ENCODE data around the gene LTBP2.

Gene LTBP2

DNA sequence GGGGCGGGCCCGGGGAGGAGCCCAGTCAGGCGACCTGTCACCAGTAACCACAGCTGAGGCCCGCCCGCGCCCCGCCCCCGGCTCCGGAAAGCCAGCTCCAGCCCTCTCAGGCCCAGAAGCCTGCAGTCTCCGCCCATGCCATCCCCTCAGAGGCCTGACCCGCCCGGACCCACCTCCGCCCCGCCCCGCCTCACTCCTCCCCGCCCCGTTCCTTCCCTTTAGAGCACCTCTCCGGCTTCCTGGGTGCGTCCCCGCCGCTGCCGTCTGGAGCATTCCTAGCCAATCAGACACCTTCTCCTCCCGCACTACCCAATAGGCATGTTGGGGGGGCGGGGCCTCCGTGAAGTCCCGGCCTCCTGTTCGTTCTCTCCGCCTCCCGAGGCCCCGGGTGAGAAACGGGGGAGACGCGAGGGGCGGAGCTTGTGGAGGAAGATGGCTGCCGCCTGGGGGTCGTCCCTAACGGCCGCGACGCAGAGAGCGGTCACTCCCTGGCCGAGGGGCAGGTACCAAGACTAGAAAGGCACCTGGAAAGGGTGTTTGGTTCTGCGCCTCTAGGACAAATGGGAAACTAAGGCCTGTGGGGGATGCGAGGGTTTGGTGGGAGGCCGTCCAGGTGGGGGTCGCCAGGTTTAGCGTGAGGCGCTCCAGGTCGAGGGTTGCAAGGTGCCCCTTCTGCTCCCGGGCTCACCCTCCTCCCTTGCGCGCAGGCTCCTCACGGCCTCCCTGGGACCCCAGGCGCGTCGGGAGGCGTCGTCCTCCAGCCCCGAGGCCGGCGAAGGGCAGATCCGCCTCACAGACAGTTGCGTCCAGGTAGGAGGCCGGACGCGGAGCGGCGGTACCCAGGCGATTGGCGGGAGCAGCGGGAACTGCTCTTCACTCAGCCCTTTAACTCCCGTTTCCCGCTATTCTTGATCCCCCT, 118.4 kb downstream of the LTBP2 start, which contains the start of gene ISCA2 (continued):
- TF ChIP-seq, protein P1, sequence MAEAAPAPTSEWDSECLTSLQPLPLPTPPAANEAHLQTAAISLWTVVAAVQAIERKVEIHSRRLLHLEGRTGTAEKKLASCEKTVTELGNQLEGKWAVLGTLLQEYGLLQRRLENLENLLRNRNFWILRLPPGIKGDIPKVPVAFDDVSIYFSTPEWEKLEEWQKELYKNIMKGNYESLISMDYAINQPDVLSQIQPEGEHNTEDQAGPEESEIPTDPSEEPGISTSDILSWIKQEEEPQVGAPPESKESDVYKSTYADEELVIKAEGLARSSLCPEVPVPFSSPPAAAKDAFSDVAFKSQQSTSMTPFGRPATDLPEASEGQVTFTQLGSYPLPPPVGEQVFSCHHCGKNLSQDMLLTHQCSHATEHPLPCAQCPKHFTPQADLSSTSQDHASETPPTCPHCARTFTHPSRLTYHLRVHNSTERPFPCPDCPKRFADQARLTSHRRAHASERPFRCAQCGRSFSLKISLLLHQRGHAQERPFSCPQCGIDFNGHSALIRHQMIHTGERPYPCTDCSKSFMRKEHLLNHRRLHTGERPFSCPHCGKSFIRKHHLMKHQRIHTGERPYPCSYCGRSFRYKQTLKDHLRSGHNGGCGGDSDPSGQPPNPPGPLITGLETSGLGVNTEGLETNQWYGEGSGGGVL (tag by site-specific recombination; IDR thresholded peaks at IDR 0.05): peak; percentile 8; the same call in 1 of the 2 replicates
- TF ChIP-seq ZEB2 (tag by site-specific recombination; IDR thresholded peaks at IDR 0.05): peak; percentile 50
- TF ChIP-seq ZNF561 (tag by site-specific recombination; IDR thresholded peaks at IDR 0.05; ENCODE audit: borderline replicate concordance): peak; percentile 16; the same call in 1 of the 2 replicates
- TF ChIP-seq KLF8 (tag by site-specific recombination; IDR thresholded peaks at IDR 0.05): peak; percentile 41; the same call in 1 of the 2 replicates
- TF ChIP-seq ZNF335 (tag by site-specific recombination; conservative IDR thresholded peaks at IDR 0.05): peak; percentile 85
- TF ChIP-seq SP3 (tag by site-specific recombination; IDR thresholded peaks at IDR 0.05): peak; percentile 96
- TF ChIP-seq, protein P2, sequence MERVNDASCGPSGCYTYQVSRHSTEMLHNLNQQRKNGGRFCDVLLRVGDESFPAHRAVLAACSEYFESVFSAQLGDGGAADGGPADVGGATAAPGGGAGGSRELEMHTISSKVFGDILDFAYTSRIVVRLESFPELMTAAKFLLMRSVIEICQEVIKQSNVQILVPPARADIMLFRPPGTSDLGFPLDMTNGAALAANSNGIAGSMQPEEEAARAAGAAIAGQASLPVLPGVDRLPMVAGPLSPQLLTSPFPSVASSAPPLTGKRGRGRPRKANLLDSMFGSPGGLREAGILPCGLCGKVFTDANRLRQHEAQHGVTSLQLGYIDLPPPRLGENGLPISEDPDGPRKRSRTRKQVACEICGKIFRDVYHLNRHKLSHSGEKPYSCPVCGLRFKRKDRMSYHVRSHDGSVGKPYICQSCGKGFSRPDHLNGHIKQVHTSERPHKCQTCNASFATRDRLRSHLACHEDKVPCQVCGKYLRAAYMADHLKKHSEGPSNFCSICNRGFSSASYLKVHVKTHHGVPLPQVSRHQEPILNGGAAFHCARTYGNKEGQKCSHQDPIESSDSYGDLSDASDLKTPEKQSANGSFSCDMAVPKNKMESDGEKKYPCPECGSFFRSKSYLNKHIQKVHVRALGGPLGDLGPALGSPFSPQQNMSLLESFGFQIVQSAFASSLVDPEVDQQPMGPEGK (tag by site-specific recombination; IDR thresholded peaks at IDR 0.05): peak; percentile 24
- no peak for TF ChIP-seq HOXA7 (CRISPR knock-in tag; IDR thresholded peaks at IDR 0.05; ENCODE audit: borderline replicate concordance)
- peak; percentile 59 for TF ChIP-seq GLIS1 (tag by site-specific recombination; IDR thresholded peaks at IDR 0.05)
- peak; percentile 53; the same call in 1 of the 2 replicates for TF ChIP-seq ZNF600 (tag by site-specific recombination; IDR thresholded peaks at IDR 0.05)
- 0 out of 2 replicates have a peak, but pooled peaks have one; percentile 21 for TF ChIP-seq ZNF501 (tag by site-specific recombination; IDR thresholded peaks at IDR 0.05)
- TF ChIP-seq ZNF777 (tag by site-specific recombination; IDR thresholded peaks at IDR 0.05; ENCODE audit: borderline replicate concordance): peak; percentile 78; the same call in 1 of the 2 replicates
- TF ChIP-seq EGR2 (tag by site-specific recombination; IDR thresholded peaks at IDR 0.05; ENCODE audit: low read depth): 0 out of 2 replicates have a peak, but pooled peaks have one; percentile 9
- TF ChIP-seq, protein P3, sequence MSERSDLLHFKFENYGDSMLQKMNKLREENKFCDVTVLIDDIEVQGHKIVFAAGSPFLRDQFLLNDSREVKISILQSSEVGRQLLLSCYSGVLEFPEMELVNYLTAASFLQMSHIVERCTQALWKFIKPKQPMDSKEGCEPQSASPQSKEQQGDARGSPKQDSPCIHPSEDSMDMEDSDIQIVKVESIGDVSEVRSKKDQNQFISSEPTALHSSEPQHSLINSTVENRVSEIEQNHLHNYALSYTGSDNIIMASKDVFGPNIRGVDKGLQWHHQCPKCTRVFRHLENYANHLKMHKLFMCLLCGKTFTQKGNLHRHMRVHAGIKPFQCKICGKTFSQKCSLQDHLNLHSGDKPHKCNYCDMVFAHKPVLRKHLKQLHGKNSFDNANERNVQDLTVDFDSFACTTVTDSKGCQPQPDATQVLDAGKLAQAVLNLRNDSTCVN (tag by site-specific recombination; optimal IDR thresholded peaks at IDR 0.05): peak; percentile 13
- peak; percentile 68 for TF ChIP-seq ZFHX2 (tag by site-specific recombination; conservative IDR thresholded peaks at IDR 0.05)
- no peak for TF ChIP-seq ZNF223 (tag by site-specific recombination; IDR thresholded peaks at IDR 0.05)
- peak; percentile 23; the same call in 1 of the 2 replicates for TF ChIP-seq ZNF394 (tag by site-specific recombination; IDR thresholded peaks at IDR 0.05; ENCODE audit: borderline replicate concordance)
- TF ChIP-seq ZNF132 (tag by site-specific recombination; IDR thresholded peaks at IDR 0.05; ENCODE audit: borderline replicate concordance): no peak
- no peak for TF ChIP-seq ZNF544 (tag by site-specific recombination; IDR thresholded peaks at IDR 0.05)
- TF ChIP-seq SP7 (tag by site-specific recombination; IDR thresholded peaks at IDR 0.05): 0 out of 2 replicates have a peak, but pooled peaks have one; percentile 19
- TF ChIP-seq ZBTB20 (tag by site-specific recombination; IDR thresholded peaks at IDR 0.05): peak; percentile 41; the same call in 1 of the 2 replicates
- no peak for TF ChIP-seq ZNF239 (tag by site-specific recombination; IDR thresholded peaks at IDR 0.05)
- peak; percentile 59; the same call in 1 of the 2 replicates for TF ChIP-seq ZNF610 (tag by site-specific recombination; IDR thresholded peaks at IDR 0.05; ENCODE audit: borderline replicate concordance)
- TF ChIP-seq YY2 (tag by site-specific recombination; IDR thresholded peaks at IDR 0.05): peak; percentile 71
- TF ChIP-seq ZNF629 (tag by site-specific recombination; IDR thresholded peaks at IDR 0.05): 0 out of 2 replicates have a peak, but pooled peaks have one; percentile 30
- TF ChIP-seq, protein P4, sequence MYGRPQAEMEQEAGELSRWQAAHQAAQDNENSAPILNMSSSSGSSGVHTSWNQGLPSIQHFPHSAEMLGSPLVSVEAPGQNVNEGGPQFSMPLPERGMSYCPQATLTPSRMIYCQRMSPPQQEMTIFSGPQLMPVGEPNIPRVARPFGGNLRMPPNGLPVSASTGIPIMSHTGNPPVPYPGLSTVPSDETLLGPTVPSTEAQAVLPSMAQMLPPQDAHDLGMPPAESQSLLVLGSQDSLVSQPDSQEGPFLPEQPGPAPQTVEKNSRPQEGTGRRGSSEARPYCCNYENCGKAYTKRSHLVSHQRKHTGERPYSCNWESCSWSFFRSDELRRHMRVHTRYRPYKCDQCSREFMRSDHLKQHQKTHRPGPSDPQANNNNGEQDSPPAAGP (tag by site-specific recombination; IDR thresholded peaks at IDR 0.05): 0 out of 2 replicates have a peak, but pooled peaks have one; percentile 28
- TF ChIP-seq, protein P5, sequence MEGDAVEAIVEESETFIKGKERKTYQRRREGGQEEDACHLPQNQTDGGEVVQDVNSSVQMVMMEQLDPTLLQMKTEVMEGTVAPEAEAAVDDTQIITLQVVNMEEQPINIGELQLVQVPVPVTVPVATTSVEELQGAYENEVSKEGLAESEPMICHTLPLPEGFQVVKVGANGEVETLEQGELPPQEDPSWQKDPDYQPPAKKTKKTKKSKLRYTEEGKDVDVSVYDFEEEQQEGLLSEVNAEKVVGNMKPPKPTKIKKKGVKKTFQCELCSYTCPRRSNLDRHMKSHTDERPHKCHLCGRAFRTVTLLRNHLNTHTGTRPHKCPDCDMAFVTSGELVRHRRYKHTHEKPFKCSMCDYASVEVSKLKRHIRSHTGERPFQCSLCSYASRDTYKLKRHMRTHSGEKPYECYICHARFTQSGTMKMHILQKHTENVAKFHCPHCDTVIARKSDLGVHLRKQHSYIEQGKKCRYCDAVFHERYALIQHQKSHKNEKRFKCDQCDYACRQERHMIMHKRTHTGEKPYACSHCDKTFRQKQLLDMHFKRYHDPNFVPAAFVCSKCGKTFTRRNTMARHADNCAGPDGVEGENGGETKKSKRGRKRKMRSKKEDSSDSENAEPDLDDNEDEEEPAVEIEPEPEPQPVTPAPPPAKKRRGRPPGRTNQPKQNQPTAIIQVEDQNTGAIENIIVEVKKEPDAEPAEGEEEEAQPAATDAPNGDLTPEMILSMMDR (tag by site-specific recombination; IDR thresholded peaks at IDR 0.05): peak; percentile 18; the same call in 1 of the 2 replicates
- TF ChIP-seq KLF9 (tag by site-specific recombination; IDR thresholded peaks at IDR 0.05; ENCODE audit: low read depth): peak; percentile 17; the same call in 1 of the 2 replicates
- TF ChIP-seq ZBTB8A (tag by site-specific recombination; IDR thresholded peaks at IDR 0.05): 0 out of 2 replicates have a peak, but pooled peaks have one; percentile 18
- TF ChIP-seq KLF16 (tag by site-specific recombination; IDR thresholded peaks at IDR 0.05): peak; percentile 59; the same call in 1 of the 2 replicates
- no peak for TF ChIP-seq ZNF221 (tag by site-specific recombination; IDR thresholded peaks at IDR 0.05; ENCODE audit: borderline replicate concordance)
